Colonic mucosa (tissue), 4 donors: Measurements from ENCODE around the gene CD81. TPM values are rescaled to one million over a fixed set of nuclear protein-coding genes. Genes with fewer than 3 reads are reported as not detected.

Source experiments
- DNase-seq: peaks from one replicate; pipeline ENCODE4 v3.0.0-alpha.2; 2020
- H3K27ac ChIP-seq: fragments of 200-600 bp; one replicate; pipeline ENCODE4 v1.8.0; 2021
- H3K27me3 ChIP-seq: fragments of 200-600 bp; one replicate; pipeline ENCODE4 v1.8.0; 2021
- H3K36me3 ChIP-seq: fragments of 200-600 bp; one replicate; pipeline ENCODE4 v1.8.0; 2021
- H3K4me1 ChIP-seq: fragments of 200-600 bp; one replicate; pipeline ENCODE4 v1.8.0; 2021; ENCODE audit warnings: mild to moderate bottlenecking
- H3K4me3 ChIP-seq: fragments of 200-600 bp; one replicate; pipeline ENCODE4 v1.8.0; 2021
- H3K9ac ChIP-seq, 2 donors: one replicate each; pipeline ENCODE4 v1.7.0; 2013; ENCODE audit warnings: control low read depth in 2 of 2, low read depth in 2 of 2, low read length in 2 of 2
- H3K9me3 ChIP-seq: fragments of 200-600 bp; one replicate; pipeline ENCODE4 v1.8.0; 2021
- CTCF ChIP-seq: fragments of 200-600 bp; IDR thresholded peaks from one replicate; pipeline ENCODE4 v1.8.0; 2022; ENCODE audit warnings: antibody characterized with exemption, mild to moderate bottlenecking
- intact Hi-C: fragments of 100-400 bp; cut with DNase I; formaldehyde crosslinking; loops from one replicate; pipeline ENCODE4 v1.14.1; 2022
- total RNA-seq, 2 donors: library from RNA; stranded (reverse); fragmentation: NEBNext Ultra II Directional in 1 of 2; extraction: Animal tissue kit (Norgen Biotek cat#: 25700) in 1 of 2; gene quantifications; one replicate each; pipeline ENCODE4 v1.2.1, GENCODE V29; 2021
- donor health status: healthy.
- donor health status: DM: no; HTN: no; CAD: no.
- donor health status: DM: no; HTN: no; CAD: no.

Gene CD81
- total RNA-seq, 2 donors from 2014 or later = 185 to 208 TPM

DNA sequence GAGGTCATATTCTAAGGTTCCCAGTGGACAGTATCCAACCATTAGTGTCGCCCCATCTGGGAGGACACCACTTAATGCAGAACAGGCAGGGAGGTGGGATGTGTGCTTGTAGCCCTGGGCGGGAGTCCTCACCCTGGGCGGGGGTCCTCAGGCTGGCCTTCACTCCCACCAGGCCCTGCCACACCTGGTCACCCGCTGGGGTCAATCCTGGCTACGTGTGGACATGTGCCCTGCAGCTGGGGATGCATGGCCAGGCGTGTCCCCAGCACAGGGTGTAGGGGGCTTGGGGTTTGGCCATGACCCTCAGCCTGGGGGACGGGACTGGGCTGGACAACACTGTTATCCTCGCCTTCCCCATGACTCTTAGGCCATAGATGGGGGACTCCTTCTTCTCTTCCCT is 48.4 kb downstream of the CD81 start:
- peaks cover 7% of the 10 kb centered on the region for H3K27me3 ChIP-seq
- H3K9ac ChIP-seq = no peak overlapping the region
- no peak for TF ChIP-seq CTCF
- H3K27ac ChIP-seq = no peak overlapping the region
- no peak overlapping the region for H3K4me3 ChIP-seq
- DNase-seq = no peak
- H3K4me1 ChIP-seq = no peaks in the 10 kb centered on the region
- no peaks in the 10 kb centered on the region for H3K36me3 ChIP-seq
- intact Hi-C loops = no loop called here
- no peaks in the 10 kb centered on the region for H3K9me3 ChIP-seq

GRCh38 chr11:2426221-2426620 is 49.1 kb downstream of the CD81 start:
- H3K9me3 ChIP-seq = no peaks in the 10 kb centered on the region
- DNase-seq = no peak
- no peak overlapping the region for H3K4me3 ChIP-seq
- H3K36me3 ChIP-seq = no peaks in the 10 kb centered on the region
- H3K27ac ChIP-seq = no peak overlapping the region
- no peaks in the 10 kb centered on the region for H3K4me1 ChIP-seq
- intact Hi-C loops = no loop called here
- H3K27me3 ChIP-seq = peaks cover 4% of the 10 kb centered on the region
- TF ChIP-seq CTCF = no peak
- H3K9ac ChIP-seq = no peak overlapping the region

- intact Hi-C loops = no loop called here
- Histone ChIP-seq H3K4me3 (no peak overlapping the region), H3K9ac (peak overlapping the region in 1 of 2 donors; percentile 40), H3K27me3 (no peaks in the 10 kb centered on the region), H3K36me3 (no peaks in the 10 kb centered on the region), H3K4me1 (no peaks in the 10 kb centered on the region), H3K9me3 (no peaks in the 10 kb centered on the region), H3K27ac (no peak overlapping the region)
- peak; percentile 81 for DNase-seq
- TF ChIP-seq CTCF = no peak
Observed at GRCh38 chr11:2426826-2427521, 49.9 kb downstream of the CD81 start.

GRCh38 chr11:2427721-2428321 is 50.7 kb downstream of the CD81 start:
- no peak overlapping the region for H3K27ac ChIP-seq
- TF ChIP-seq CTCF = no peak
- intact Hi-C loops = loop anchor here (1.0 kb wide), 1 partner anchor 103 kb away; no protein-coding TSS in a partner anchor
- no peaks in the 10 kb centered on the region for H3K9me3 ChIP-seq
- no peaks in the 10 kb centered on the region for H3K36me3 ChIP-seq
- no peak for DNase-seq
- H3K27me3 ChIP-seq = no peaks in the 10 kb centered on the region
- H3K9ac ChIP-seq = peak overlapping the region in 1 of 2 donors; percentile 40
- H3K4me1 ChIP-seq = no peaks in the 10 kb centered on the region
- no peak overlapping the region for H3K4me3 ChIP-seq

- peak; percentile 88 for DNase-seq
- Histone ChIP-seq H3K36me3 (no peaks in the 10 kb centered on the region), H3K9me3 (no peaks in the 10 kb centered on the region), H3K27ac (no peak overlapping the region), H3K4me1 (no peaks in the 10 kb centered on the region), H3K27me3 (no peaks in the 10 kb centered on the region), H3K9ac (no peak overlapping the region), H3K4me3 (no peak overlapping the region)
- peak; percentile 84 for TF ChIP-seq CTCF
- intact Hi-C loops = loop anchor here (1.0 kb wide), 1 partner anchor 103 kb away; no protein-coding TSS in a partner anchor
Observed at GRCh38 chr11:2428322-2428795, 51.2 kb downstream of the CD81 start.
